IMR-90 (cell line): ENCODE results near the gene DENR. TPM values are rescaled to one million over a fixed set of nuclear protein-coding genes. Genes with fewer than 3 reads are reported as not detected.

Source experiments
- ATAC-seq: fragments of 200-7000 bp; cut with Tn5 transposase; 2 replicates; pipeline ENCODE4 v1.9.1; 2020; ENCODE audit warnings: low read depth, mild to moderate bottlenecking, moderate library complexity
- BruUV-seq: library from RNA; stranded (reverse); fragments of 400-500 nt; replicated peaks from 2 replicates; lab custom pipeline; 2021; lab: Mats Ljungman, UMichigan
- CTCF ChIA-PET: fragments of 300-600 bp; formaldehyde crosslinking; extraction: SDS; loops from one replicate; lab custom pipeline; 2021; ENCODE audit warnings: antibody characterized with exemption; lab: Yijun Ruan, JAX
- POLR2A ChIA-PET: fragments of 300-600 bp; sonication (Branson Sonifier 250); formaldehyde crosslinking; loops from one replicate; lab custom pipeline; 2022; ENCODE audit warnings: antibody characterized with exemption; ENCODE audit not compliant: unreplicated experiment; lab: Charles Lee
- DNase-seq: peaks from one replicate; pipeline ENCODE4 v3.0.0; 2013
- H2AFZ ChIP-seq: replicated peaks from 2 replicates; pipeline ENCODE3; 2013; ENCODE audit warnings: low read length, mild to moderate bottlenecking; ENCODE audit not compliant: poor library complexity
- H2AK5ac ChIP-seq: 2 replicates; pipeline ENCODE4 v1.6.1; 2013; ENCODE audit warnings: low read depth, low read length, inconsistent platforms
- H2AK9ac ChIP-seq: replicated peaks from 2 replicates; pipeline ENCODE3; 2013; ENCODE audit warnings: mild to moderate bottlenecking, low read depth, low read length, moderate library complexity; ENCODE audit not compliant: poor library complexity
- H2BK120ac ChIP-seq: 2 replicates; pipeline ENCODE4 v1.6.1; 2013; ENCODE audit warnings: low read depth, low read length, inconsistent platforms
- H2BK15ac ChIP-seq: 3 replicates; pipeline ENCODE4 v1.6.1; 2013; ENCODE audit warnings: low read depth, low read length, inconsistent platforms
- H2BK20ac ChIP-seq: 2 replicates; pipeline ENCODE4 v1.6.1; 2013; ENCODE audit warnings: low read depth, mild to moderate bottlenecking, inconsistent platforms, low read length, moderate library complexity
- H2BK5ac ChIP-seq: 2 replicates; pipeline ENCODE4 v1.6.1; 2013; ENCODE audit warnings: mild to moderate bottlenecking, low read depth, low read length, inconsistent platforms; ENCODE audit not compliant: poor library complexity, severe bottlenecking
- H3K14ac ChIP-seq: replicated peaks from 2 replicates; pipeline ENCODE4 v1.6.1; 2013; ENCODE audit warnings: low read depth, low read length, inconsistent platforms
- H3K18ac ChIP-seq: 2 replicates; pipeline ENCODE4 v1.6.1; 2013; ENCODE audit warnings: low read depth, low read length, control low read depth
- H3K23ac ChIP-seq: 2 replicates; pipeline ENCODE4 v1.6.1; 2013; ENCODE audit warnings: low read depth, low read length, inconsistent platforms
- H3K27ac ChIP-seq: 2 replicates; pipeline ENCODE4 v1.5.1; 2013; ENCODE audit warnings: mild to moderate bottlenecking, control low read depth, low read length; ENCODE audit not compliant: insufficient read depth
- H3K27me3 ChIP-seq: 2 replicates; pipeline ENCODE4 v1.6.1; 2013; ENCODE audit warnings: low read length; ENCODE audit not compliant: control insufficient read depth, insufficient read depth
- H3K36me3 ChIP-seq: 2 replicates; pipeline ENCODE4 v1.6.1; 2013; ENCODE audit warnings: low read length, mixed read lengths; ENCODE audit not compliant: control insufficient read depth, insufficient read depth
- H3K4ac ChIP-seq: 2 replicates; pipeline ENCODE4 v1.6.1; 2013; ENCODE audit warnings: low read depth, low read length, inconsistent platforms
- H3K4me1 ChIP-seq: 2 replicates; pipeline ENCODE4 v1.6.1; 2013; ENCODE audit warnings: low read length, mixed read lengths; ENCODE audit not compliant: control insufficient read depth, insufficient read depth
- H3K4me2 ChIP-seq: 2 replicates; pipeline ENCODE4 v1.6.1; 2013; ENCODE audit warnings: low read depth, mild to moderate bottlenecking, control low read depth, low read length, moderate library complexity
- H3K4me3 ChIP-seq: 2 replicates; pipeline ENCODE4 v1.5.1; 2013; ENCODE audit warnings: low read depth, mild to moderate bottlenecking, control low read depth, low read length, moderate library complexity; ENCODE audit not compliant: insufficient read depth
- H3K56ac ChIP-seq: 2 replicates; pipeline ENCODE4 v1.6.1; 2013; ENCODE audit warnings: low read length, inconsistent platforms; ENCODE audit not compliant: insufficient read depth; ENCODE audit errors: extremely low read depth
- H3K79me1 ChIP-seq, 2 experiments: 2 replicates each; pipeline ENCODE4 v1.6.1; 2013; ENCODE audit warnings: low read length in 2 of 2, inconsistent platforms in 1 of 2, low read depth in 1 of 2
- H3K9ac ChIP-seq: 2 replicates; pipeline ENCODE4 v1.6.1; 2013; ENCODE audit warnings: low read depth, low read length, control low read depth
- H3K9me1 ChIP-seq: 2 replicates; pipeline ENCODE4 v1.6.1; 2013; ENCODE audit warnings: low read length, inconsistent platforms; ENCODE audit not compliant: insufficient read depth
- H3K9me3 ChIP-seq: 2 replicates; pipeline ENCODE4 v1.6.1; 2013; ENCODE audit warnings: low read length; ENCODE audit not compliant: control insufficient read depth, insufficient read depth
- H4K20me1 ChIP-seq: 2 replicates; pipeline ENCODE4 v1.6.1; 2013; ENCODE audit warnings: low read length, inconsistent platforms; ENCODE audit not compliant: insufficient read depth
- H4K5ac ChIP-seq: 2 replicates; pipeline ENCODE4 v1.6.1; 2013; ENCODE audit warnings: mild to moderate bottlenecking, low read depth, low read length, control low read depth
- H4K8ac ChIP-seq, 2 experiments: 2 replicates each; pipeline ENCODE4 v1.6.1; 2013; ENCODE audit warnings: low read depth in 2 of 2, low read length in 2 of 2, control low read depth in 1 of 2, inconsistent platforms in 1 of 2
- H4K91ac ChIP-seq: 2 replicates; pipeline ENCODE4 v1.6.1; 2013; ENCODE audit warnings: low read depth, low read length, inconsistent platforms; ENCODE audit not compliant: insufficient read depth
- BHLHE40 ChIP-seq: fragments of 150-350 bp; IDR thresholded peaks from 2 replicates; pipeline ENCODE4 v1.6.1; 2016; ENCODE audit warnings: mild to moderate bottlenecking, low read depth, low read length
- CEBPB ChIP-seq: IDR thresholded peaks from 2 replicates; pipeline ENCODE4 v1.6.1; 2012; ENCODE audit warnings: low read depth, low read length, improper control_type of control experiment
- CHD1 ChIP-seq: IDR thresholded peaks from 2 replicates; pipeline ENCODE4 v1.6.1; 2012; ENCODE audit warnings: low read depth, low read length, improper control_type of control experiment
- CTCF ChIP-seq: conservative IDR thresholded peaks from 2 replicates; pipeline ENCODE4 v1.5.1; 2012; ENCODE audit warnings: mild to moderate bottlenecking, low read depth, low read length, improper control_type of control experiment
- FOS ChIP-seq: fragments of 150-350 bp; IDR thresholded peaks from 2 replicates; pipeline ENCODE4 v1.6.1; 2016; ENCODE audit warnings: low read depth, low read length
- MAFK ChIP-seq: IDR thresholded peaks from 2 replicates; pipeline ENCODE4 v1.6.1; 2012; ENCODE audit warnings: low read depth, low read length, improper control_type of control experiment
- MAZ ChIP-seq: IDR thresholded peaks from 2 replicates; pipeline ENCODE4 v1.6.1; 2012; ENCODE audit warnings: low read depth, mild to moderate bottlenecking, low read length, improper control_type of control experiment, moderate library complexity, borderline replicate concordance
- MXI1 ChIP-seq: IDR thresholded peaks from 2 replicates; pipeline ENCODE4 v1.6.1; 2012; ENCODE audit warnings: low read depth, mild to moderate bottlenecking, low read length, moderate library complexity, borderline replicate concordance
- NFE2L2 ChIP-seq: fragments of 150-350 bp; IDR thresholded peaks from 2 replicates; pipeline ENCODE4 v1.6.1; 2016; ENCODE audit warnings: low read depth, mild to moderate bottlenecking, low read length
- POLR2A ChIP-seq: IDR thresholded peaks from 2 replicates; pipeline ENCODE4 v1.6.1; 2012; ENCODE audit warnings: mild to moderate bottlenecking, low read depth, low read length
- RAD21 ChIP-seq: IDR thresholded peaks from 2 replicates; pipeline ENCODE4 v1.6.1; 2012; ENCODE audit warnings: low read length, improper control_type of control experiment
- RCOR1 ChIP-seq: IDR thresholded peaks from 2 replicates; pipeline ENCODE4 v1.6.1; 2012; ENCODE audit warnings: mild to moderate bottlenecking, low read length, improper control_type of control experiment; ENCODE audit not compliant: insufficient replicate concordance
- RFX5 ChIP-seq: IDR thresholded peaks from 2 replicates; pipeline ENCODE4 v1.8.0; 2012; ENCODE audit warnings: low read depth, mild to moderate bottlenecking, low read length, moderate library complexity
- SMC3 ChIP-seq: fragments of 150-350 bp; IDR thresholded peaks from 2 replicates; pipeline ENCODE4 v1.6.1; 2016; ENCODE audit warnings: low read depth, mild to moderate bottlenecking, antibody characterized with exemption, low read length, moderate library complexity
- USF2 ChIP-seq: fragments of 150-350 bp; IDR thresholded peaks from 2 replicates; pipeline ENCODE4 v1.6.1; 2017; ENCODE audit warnings: mild to moderate bottlenecking, antibody characterized with exemption, low read length, low read depth
- WGBS, 2 experiments: methylation state at CpG; one replicate each; pipeline versions ENCODE4 v1.1.5 to v1.1.7; 2013; ENCODE audit warnings: missing lambda C conversion rate in 2 of 2; ENCODE audit not compliant: insufficient read length in 1 of 2; ENCODE audit errors: extremely low coverage in 2 of 2; 5-methylcytosine and 5-hydroxymethylcytosine counted together
- dilution Hi-C: fragments of 300-500 bp; cut with HindIII; formaldehyde crosslinking; loops from one replicate; pipeline ENCODE4 v1.14.3; 2018; ENCODE audit warnings: low sequenced_read_pairs; ENCODE audit not compliant: unreplicated experiment
- in situ Hi-C: fragments of 300-500 bp; cut with MboI; formaldehyde crosslinking; loops from 3 replicates; pipeline ENCODE4 v1.14.3; 2019; ENCODE audit warnings: low sequenced_read_pairs, inconsistent platforms, mixed read lengths
- intact Hi-C: fragments of 100-400 bp; cut with micrococcal nuclease; formaldehyde crosslinking; loops from 2 replicates; pipeline ENCODE4 v1.10.0; 2022
- polyA plus RNA-seq, 3 experiments: library from polyadenylated mRNA; depleted of rRNA; stranded (reverse); fragments of >200 nt; gene quantifications; 2 replicates each; pipeline ENCODE4 v1.2.3, GENCODE V29; 2012; ENCODE audit warnings: low replicate concordance in 1 of 3
- total RNA-seq: library from RNA; depleted of rRNA; stranded (reverse); fragments of >200 nt; gene quantifications from 2 replicates; pipeline ENCODE4 v1.2.3, GENCODE V29; 2012
- TF ChIP-seq, protein P1 (sequence below): fragments of 150-350 bp; IDR thresholded peaks from 2 replicates; pipeline ENCODE4 v1.6.1; 2016; ENCODE audit warnings: low read depth, mild to moderate bottlenecking, low read length, moderate library complexity, borderline replicate concordance

DENR gene
- total and polyA plus RNA-seq, 2 of the 4 experiments (the other 2 are of a cell fraction): 8.2 to 24.5 TPM

- TF ChIP-seq CEBPB (no peak), CTCF (no peak), CHD1 (no peak), RFX5 (no peak), USF2 (no peak), POLR2A (no peak), RAD21 (no peak), MAFK (no peak), SMC3 (no peak), MXI1 (no peak), BHLHE40 (no peak), MAZ (no peak), NFE2L2 (no peak), FOS (no peak), RCOR1 (no peak)
- TF ChIP-seq, protein P1, sequence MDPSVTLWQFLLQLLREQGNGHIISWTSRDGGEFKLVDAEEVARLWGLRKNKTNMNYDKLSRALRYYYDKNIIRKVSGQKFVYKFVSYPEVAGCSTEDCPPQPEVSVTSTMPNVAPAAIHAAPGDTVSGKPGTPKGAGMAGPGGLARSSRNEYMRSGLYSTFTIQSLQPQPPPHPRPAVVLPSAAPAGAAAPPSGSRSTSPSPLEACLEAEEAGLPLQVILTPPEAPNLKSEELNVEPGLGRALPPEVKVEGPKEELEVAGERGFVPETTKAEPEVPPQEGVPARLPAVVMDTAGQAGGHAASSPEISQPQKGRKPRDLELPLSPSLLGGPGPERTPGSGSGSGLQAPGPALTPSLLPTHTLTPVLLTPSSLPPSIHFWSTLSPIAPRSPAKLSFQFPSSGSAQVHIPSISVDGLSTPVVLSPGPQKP: no peak
- Histone ChIP-seq H3K23ac (no peak overlapping the region), H3K14ac (no peak overlapping the region), H3K4ac (no peak overlapping the region), H2BK120ac (no peak overlapping the region), H4K20me1 (no peaks in the 10 kb centered on the region), H3K27ac (no peak overlapping the region), H3K79me1 (no peaks in the 10 kb centered on the region), H3K27me3 (peaks cover 19% of the 10 kb centered on the region), H3K18ac (no peak overlapping the region), H3K56ac (no peak overlapping the region), H3K4me2 (no peak overlapping the region), H2BK5ac (no peak overlapping the region), H3K9ac (no peak overlapping the region), H2AK9ac (no peak overlapping the region), H4K5ac (no peak overlapping the region), H2AK5ac (no peak overlapping the region), H3K36me3 (no peaks in the 10 kb centered on the region), H2BK20ac (no peak overlapping the region), H3K4me3 (no peak overlapping the region), H3K4me1 (peaks cover 2% of the 10 kb centered on the region; the same call in 1 of the 2 replicates), H4K91ac (no peak overlapping the region), H2BK15ac (no peak overlapping the region), H3K9me3 (no peaks in the 10 kb centered on the region), H3K9me1 (0 out of 2 replicates have a peak, but pooled peaks cover 3% of the 10 kb centered on the region), H4K8ac (no peak overlapping the region), H2AFZ (no peak overlapping the region)
- ATAC-seq (no peak), DNase-seq (no peak)
- BruUV-seq: no TSS peak
- POLR2A ChIA-PET: no interaction called here
- in situ Hi-C loops (no loop called here), intact Hi-C loops (no loop called here), dilution Hi-C loops (no loop called here)
- WGBS, 2 experiments: 77% methylated on average over 7 of the region's 12 CpGs; no CpG with 5 or more reads in 1 of the 2 experiments
- CTCF ChIA-PET: no interaction called here
Observed at GRCh38 chr12:122724641-122725243, 27.9 kb upstream of the DENR start.
